Fibroblast of lung (primary cell): Measurements from ENCODE around the gene TCF15. TPM values are rescaled to one million over a fixed set of nuclear protein-coding genes. Genes with fewer than 3 reads are reported as not detected.

Source experiments
- DNase-seq, 2 donors: peaks; one replicate each; pipeline versions ENCODE4 v3.0.0 to v3.0.0-alpha.2; 2010; ENCODE audit warnings: low read depth in 2 of 2
- H2AFZ ChIP-seq: 2 replicates; pipeline ENCODE4 v1.5.1; 2012; ENCODE audit warnings: low read length, control low read depth, inconsistent platforms
- H3K27ac ChIP-seq: 2 replicates; pipeline ENCODE4 v1.5.1; 2011; ENCODE audit warnings: low read length, control low read depth; ENCODE audit not compliant: insufficient read depth
- H3K27me3 ChIP-seq: 2 replicates; pipeline ENCODE4 v1.5.1; 2011; ENCODE audit warnings: mild to moderate bottlenecking, low read length; ENCODE audit not compliant: control insufficient read depth, insufficient read depth
- H3K36me3 ChIP-seq: 2 replicates; pipeline ENCODE4 v1.5.1; 2011; ENCODE audit warnings: low read length; ENCODE audit not compliant: control insufficient read depth, insufficient read depth
- H3K4me1 ChIP-seq: 2 replicates; pipeline ENCODE4 v1.5.1; 2011; ENCODE audit warnings: low read length; ENCODE audit not compliant: control insufficient read depth, insufficient read depth; ENCODE audit errors: extremely low read depth
- H3K4me2 ChIP-seq: 2 replicates; pipeline ENCODE4 v1.5.1; 2011; ENCODE audit warnings: low read length, control low read depth; ENCODE audit not compliant: insufficient read depth; ENCODE audit errors: extremely low read depth
- H3K4me3 ChIP-seq, 4 experiments: fragments of 200-600 bp in 1 of 4; sonication (generic) in 1 of 4; replicated peaks in 1 of 4; 2 replicates each; pipeline ENCODE4 v1.5.1; 2011 to 2016; ENCODE audit warnings: low read length in 4 of 4, low read depth in 3 of 4, mild to moderate bottlenecking in 3 of 4, control low read depth in 2 of 4, inconsistent platforms in 1 of 4, mixed read lengths in 1 of 4; ENCODE audit not compliant: insufficient read depth in 1 of 4; ENCODE audit errors: control extremely low read depth in 1 of 4
- H3K79me2 ChIP-seq: 2 replicates; pipeline ENCODE4 v1.5.1; 2012; ENCODE audit warnings: mild to moderate bottlenecking, low read length, inconsistent platforms; ENCODE audit not compliant: control insufficient read depth, insufficient read depth
- H3K9ac ChIP-seq: 2 replicates; pipeline ENCODE4 v1.5.1; 2011; ENCODE audit warnings: mild to moderate bottlenecking, low read length, control low read depth; ENCODE audit not compliant: insufficient read depth
- H3K9me3 ChIP-seq: 2 replicates; pipeline ENCODE4 v1.5.1; 2012; ENCODE audit warnings: low read depth, low read length; ENCODE audit not compliant: control insufficient read depth, insufficient read depth
- H4K20me1 ChIP-seq: 2 replicates; pipeline ENCODE4 v1.5.1; 2011; ENCODE audit warnings: low read length; ENCODE audit not compliant: control insufficient read depth, insufficient read depth; ENCODE audit errors: extremely low read depth
- EZH2 ChIP-seq: IDR thresholded peaks from 2 replicates; pipeline ENCODE4 v1.5.1; 2012; ENCODE audit warnings: low read length, control low read depth, mild to moderate bottlenecking; ENCODE audit errors: missing control alignments
- polyA plus RNA-seq, 2 donors: library from polyadenylated mRNA; depleted of rRNA in 1 of 2; stranded (reverse) in 1 of 2; unstranded in 1 of 2; fragments of >200 nt; gene quantifications; 2 replicates each; pipeline ENCODE4 v1.2.1, GENCODE V29; 2011 to 2012; ENCODE audit warnings: missing spikeins in 1 of 2
- total RNA-seq: library from RNA; depleted of rRNA; stranded (reverse); fragments of >200 nt; gene quantifications from 2 replicates; pipeline ENCODE4 v1.2.1, GENCODE V29; 2014
- TF ChIP-seq, protein P1 (sequence below), 2 donors: IDR thresholded peaks in 1 of 2; conservative IDR thresholded peaks in 1 of 2; 1 replicate in 1 of 2; 2 replicates in 1 of 2; pipeline ENCODE4 v1.5.1; 2011 to 2012; ENCODE audit warnings: low read length in 2 of 2, control low read depth in 1 of 2, inconsistent platforms in 1 of 2, low read depth in 1 of 2, mild to moderate bottlenecking in 1 of 2

Gene TCF15
- total and polyA plus RNA-seq, 2 donors (not counting 1 experiment from before 2014, with no cell fraction given): not detected

DNA sequence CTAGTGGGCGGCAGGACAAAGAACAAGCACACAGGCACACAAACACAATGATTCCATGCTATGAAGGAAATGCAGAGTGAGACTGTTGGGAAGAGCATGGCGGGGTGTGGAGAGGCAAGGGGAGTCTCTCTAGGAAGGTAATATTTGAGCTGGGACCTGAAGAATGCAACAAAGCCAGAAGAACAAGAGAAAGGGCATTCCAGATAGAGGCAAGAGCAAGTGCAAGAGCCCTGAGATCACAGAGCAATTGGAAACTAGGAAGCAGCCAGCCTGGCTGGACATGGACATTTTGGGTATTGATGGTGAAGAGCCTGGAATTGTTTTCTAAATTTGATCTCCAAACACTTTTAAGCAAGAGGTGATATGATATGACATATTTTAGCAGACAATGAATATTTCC is 27.4 kb upstream of the TCF15 start:
- Histone ChIP-seq H3K9ac (no peak overlapping the region), H3K4me2 (no peak overlapping the region), H3K4me1 (no peaks in the 10 kb centered on the region), H2AFZ (no peak overlapping the region), H4K20me1 (no peaks in the 10 kb centered on the region), H3K27me3 (peaks cover 17% of the 10 kb centered on the region), H3K4me3 (no peak overlapping the region), H3K36me3 (no peaks in the 10 kb centered on the region), H3K79me2 (no peaks in the 10 kb centered on the region), H3K27ac (no peak overlapping the region), H3K9me3 (no peaks in the 10 kb centered on the region)
- no peak for DNase-seq
- TF ChIP-seq, protein P1, sequence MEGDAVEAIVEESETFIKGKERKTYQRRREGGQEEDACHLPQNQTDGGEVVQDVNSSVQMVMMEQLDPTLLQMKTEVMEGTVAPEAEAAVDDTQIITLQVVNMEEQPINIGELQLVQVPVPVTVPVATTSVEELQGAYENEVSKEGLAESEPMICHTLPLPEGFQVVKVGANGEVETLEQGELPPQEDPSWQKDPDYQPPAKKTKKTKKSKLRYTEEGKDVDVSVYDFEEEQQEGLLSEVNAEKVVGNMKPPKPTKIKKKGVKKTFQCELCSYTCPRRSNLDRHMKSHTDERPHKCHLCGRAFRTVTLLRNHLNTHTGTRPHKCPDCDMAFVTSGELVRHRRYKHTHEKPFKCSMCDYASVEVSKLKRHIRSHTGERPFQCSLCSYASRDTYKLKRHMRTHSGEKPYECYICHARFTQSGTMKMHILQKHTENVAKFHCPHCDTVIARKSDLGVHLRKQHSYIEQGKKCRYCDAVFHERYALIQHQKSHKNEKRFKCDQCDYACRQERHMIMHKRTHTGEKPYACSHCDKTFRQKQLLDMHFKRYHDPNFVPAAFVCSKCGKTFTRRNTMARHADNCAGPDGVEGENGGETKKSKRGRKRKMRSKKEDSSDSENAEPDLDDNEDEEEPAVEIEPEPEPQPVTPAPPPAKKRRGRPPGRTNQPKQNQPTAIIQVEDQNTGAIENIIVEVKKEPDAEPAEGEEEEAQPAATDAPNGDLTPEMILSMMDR (conservative IDR thresholded peaks at IDR 0.05 in 1 of 2, IDR thresholded peaks at IDR 0.05 in 1 of 2; ENCODE audit: low read depth in 1 of 2, low read length in 2 of 2): no peak
- no peak for TF ChIP-seq EZH2

DNA sequence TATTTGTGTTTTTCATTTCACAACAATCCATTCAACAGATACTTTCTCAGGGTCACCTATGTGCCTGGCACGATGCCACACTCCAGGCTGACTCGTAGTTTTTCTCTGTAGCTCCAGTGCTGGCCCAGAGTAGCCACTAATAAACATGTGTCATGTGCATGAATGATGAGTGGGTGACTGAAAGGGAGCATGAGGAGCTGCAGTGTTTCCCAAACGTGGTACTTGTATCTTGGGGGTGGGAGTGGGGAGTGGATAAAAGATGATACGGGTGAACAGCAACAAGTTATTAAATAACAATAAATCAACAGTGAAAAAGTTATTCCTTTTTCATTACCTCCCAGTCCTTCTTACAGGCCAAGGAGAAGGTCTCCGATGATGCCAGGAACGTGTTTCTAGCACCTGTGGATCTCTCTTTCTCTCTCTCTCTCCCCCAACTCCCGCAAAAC is 25.8 kb upstream of the TCF15 start:
- H3K79me2 ChIP-seq: no peaks in the 10 kb centered on the region
- peaks cover 17% of the 10 kb centered on the region for H3K27me3 ChIP-seq
- no peaks in the 10 kb centered on the region for H3K36me3 ChIP-seq
- H3K27ac ChIP-seq: no peak overlapping the region
- no peak overlapping the region for H2AFZ ChIP-seq
- no peaks in the 10 kb centered on the region for H3K9me3 ChIP-seq
- TF ChIP-seq, protein P1 (conservative IDR thresholded peaks at IDR 0.05 in 1 of 2, IDR thresholded peaks at IDR 0.05 in 1 of 2; ENCODE audit: low read depth in 1 of 2, low read length in 2 of 2): no peak
- no peak for TF ChIP-seq EZH2
- DNase-seq: no peak
- H3K4me3 ChIP-seq: no peak overlapping the region
- H3K4me2 ChIP-seq: no peak overlapping the region
- H4K20me1 ChIP-seq: no peaks in the 10 kb centered on the region
- H3K4me1 ChIP-seq: no peaks in the 10 kb centered on the region
- H3K9ac ChIP-seq: no peak overlapping the region

DNA sequence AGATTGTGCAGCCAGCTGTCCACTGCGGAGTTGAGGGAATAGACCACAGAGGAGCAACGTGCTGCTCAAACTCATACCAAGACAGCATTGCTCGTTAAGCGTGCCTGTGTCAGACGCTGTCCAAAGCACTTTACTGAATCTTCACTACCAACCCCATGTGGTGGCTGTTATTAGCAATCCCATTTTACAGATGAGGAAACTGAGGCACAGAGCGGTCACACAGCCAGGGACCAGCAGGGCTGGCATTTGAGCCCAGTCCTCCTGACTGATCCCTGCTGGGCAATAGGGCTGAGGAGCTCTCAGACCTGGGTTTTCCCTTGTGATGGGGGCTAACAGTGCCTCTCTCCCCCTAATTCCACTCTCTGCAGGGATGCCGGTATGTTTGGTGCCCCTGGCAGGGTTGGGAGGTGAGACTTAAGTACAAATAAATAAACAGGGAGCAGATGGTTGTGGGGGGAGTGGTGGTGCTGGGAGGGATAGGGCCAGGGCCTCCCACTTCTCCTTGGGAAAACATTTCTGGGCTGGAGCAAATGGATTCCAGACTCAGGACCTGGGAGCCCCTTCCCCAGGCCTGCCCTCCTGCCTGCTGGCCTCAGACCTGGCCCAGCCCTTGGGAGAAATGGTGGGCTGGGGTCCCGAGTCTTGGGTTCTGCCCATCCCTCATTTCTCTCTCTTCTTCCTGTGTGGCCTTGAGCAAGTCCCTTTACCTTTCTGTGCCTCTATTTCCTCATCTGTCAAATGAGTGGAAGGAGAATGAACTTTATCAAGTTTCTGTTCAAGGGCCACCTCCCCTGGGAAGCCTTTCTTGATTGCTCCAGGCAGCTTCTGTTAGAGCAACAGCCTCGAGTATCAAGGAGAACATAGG is 25.2 kb upstream of the TCF15 start:
- TF ChIP-seq EZH2: no peak
- TF ChIP-seq, protein P1 (conservative IDR thresholded peaks at IDR 0.05 in 1 of 2, IDR thresholded peaks at IDR 0.05 in 1 of 2; ENCODE audit: low read depth in 1 of 2, low read length in 2 of 2): no peak
- H3K4me1 ChIP-seq: no peaks in the 10 kb centered on the region
- no peak overlapping the region for H2AFZ ChIP-seq
- H4K20me1 ChIP-seq: no peaks in the 10 kb centered on the region
- H3K9ac ChIP-seq: no peak overlapping the region
- no peak for DNase-seq
- H3K27me3 ChIP-seq: peaks cover 17% of the 10 kb centered on the region
- no peaks in the 10 kb centered on the region for H3K79me2 ChIP-seq
- H3K27ac ChIP-seq: no peak overlapping the region
- H3K4me3 ChIP-seq: no peak overlapping the region
- no peaks in the 10 kb centered on the region for H3K9me3 ChIP-seq
- no peak overlapping the region for H3K4me2 ChIP-seq
- no peaks in the 10 kb centered on the region for H3K36me3 ChIP-seq
